ENCODE results near the gene MPV17L. TPM values are rescaled to one million over a fixed set of nuclear protein-coding genes. Genes with fewer than 3 reads are reported as not detected.
A peak's percentile ranks its signal among the peaks of the same experiment; 100 is the strongest.
"Not testable (repeated sequence)": the region's sequence is repeated elsewhere in the genome, so short reads cannot be mapped to it uniquely, and the experiment has no call there.

Gene MPV17L
- polyA plus RNA-seq, 2 of the 4 experiments (the other 2 are of a cell fraction): 3.7 to 5.8 TPM

DNA sequence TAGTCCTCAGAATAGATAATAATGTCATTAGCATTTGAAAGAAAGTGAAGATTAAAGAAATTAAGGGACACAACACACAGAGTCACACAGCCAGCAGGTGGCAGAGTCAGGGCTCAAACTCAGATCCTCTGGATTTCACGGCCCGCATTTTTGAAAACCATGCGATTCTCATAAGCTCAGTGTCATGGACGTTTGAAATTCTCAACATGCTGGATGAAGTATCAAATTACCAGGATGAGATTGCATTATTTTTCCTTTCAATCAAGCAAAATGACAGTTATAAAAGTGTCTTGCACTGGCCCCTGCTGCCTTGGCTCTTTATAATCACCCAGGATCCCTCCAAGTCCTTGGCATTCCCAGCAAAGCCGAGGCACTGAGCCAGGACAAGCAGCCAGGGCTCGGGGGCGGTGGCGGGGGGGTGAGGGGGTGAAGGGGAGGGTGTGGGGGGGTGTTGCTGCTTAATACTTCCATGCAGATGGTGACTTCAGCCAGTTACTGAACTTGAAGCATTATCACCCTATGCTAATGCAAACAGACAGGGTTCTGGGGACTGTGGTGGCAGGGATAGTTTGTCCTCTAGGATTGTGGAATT lies 32.2 kb downstream of the MPV17L start (continued):
- peak; percentile 30; the same call in 1 of the 2 replicates for TF ChIP-seq MYC (IDR thresholded peaks at IDR 0.05; ENCODE audit: borderline replicate concordance, low read length)
- TF ChIP-seq, protein P1, sequence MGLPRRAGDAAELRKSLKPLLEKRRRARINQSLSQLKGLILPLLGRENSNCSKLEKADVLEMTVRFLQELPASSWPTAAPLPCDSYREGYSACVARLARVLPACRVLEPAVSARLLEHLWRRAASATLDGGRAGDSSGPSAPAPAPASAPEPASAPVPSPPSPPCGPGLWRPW (IDR thresholded peaks at IDR 0.05): no peak
- TF ChIP-seq EHMT2 (IDR thresholded peaks at IDR 0.05; ENCODE audit: low read depth): no peak
- no peak for TF ChIP-seq KDM5A (IDR thresholded peaks at IDR 0.05)
- no peak for TF ChIP-seq RNF2 (IDR thresholded peaks at IDR 0.05; ENCODE audit: borderline replicate concordance, low read depth)
- no peak for TF ChIP-seq POLR2AphosphoS2 (conservative IDR thresholded peaks at IDR 0.05; ENCODE audit: low read length)
- no peak for TF ChIP-seq HOXA7 (CRISPR knock-in tag; IDR thresholded peaks at IDR 0.05)
- TF ChIP-seq MAFK (IDR thresholded peaks at IDR 0.05; ENCODE audit: partially characterized antibody): peak; percentile 52
- no peak for TF ChIP-seq CHD2 (IDR thresholded peaks at IDR 0.05; ENCODE audit: low read length, partially characterized antibody)
- no peak for TF ChIP-seq GATA3 (IDR thresholded peaks at IDR 0.05; ENCODE audit: borderline replicate concordance)
- TF ChIP-seq, protein P2, sequence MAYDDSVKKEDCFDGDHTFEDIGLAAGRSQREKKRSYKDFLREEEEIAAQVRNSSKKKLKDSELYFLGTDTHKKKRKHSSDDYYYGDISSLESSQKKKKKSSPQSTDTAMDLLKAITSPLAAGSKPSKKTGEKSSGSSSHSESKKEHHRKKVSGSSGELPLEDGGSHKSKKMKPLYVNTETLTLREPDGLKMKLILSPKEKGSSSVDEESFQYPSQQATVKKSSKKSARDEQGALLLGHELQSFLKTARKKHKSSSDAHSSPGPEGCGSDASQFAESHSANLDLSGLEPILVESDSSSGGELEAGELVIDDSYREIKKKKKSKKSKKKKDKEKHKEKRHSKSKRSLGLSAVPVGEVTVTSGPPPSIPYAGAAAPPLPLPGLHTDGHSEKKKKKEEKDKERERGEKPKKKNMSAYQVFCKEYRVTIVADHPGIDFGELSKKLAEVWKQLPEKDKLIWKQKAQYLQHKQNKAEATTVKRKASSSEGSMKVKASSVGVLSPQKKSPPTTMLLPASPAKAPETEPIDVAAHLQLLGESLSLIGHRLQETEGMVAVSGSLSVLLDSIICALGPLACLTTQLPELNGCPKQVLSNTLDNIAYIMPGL (CRISPR knock-in tag; IDR thresholded peaks at IDR 0.05; ENCODE audit: borderline replicate concordance): no peak
- no peak for TF ChIP-seq JUNB (IDR thresholded peaks at IDR 0.05)

DNA sequence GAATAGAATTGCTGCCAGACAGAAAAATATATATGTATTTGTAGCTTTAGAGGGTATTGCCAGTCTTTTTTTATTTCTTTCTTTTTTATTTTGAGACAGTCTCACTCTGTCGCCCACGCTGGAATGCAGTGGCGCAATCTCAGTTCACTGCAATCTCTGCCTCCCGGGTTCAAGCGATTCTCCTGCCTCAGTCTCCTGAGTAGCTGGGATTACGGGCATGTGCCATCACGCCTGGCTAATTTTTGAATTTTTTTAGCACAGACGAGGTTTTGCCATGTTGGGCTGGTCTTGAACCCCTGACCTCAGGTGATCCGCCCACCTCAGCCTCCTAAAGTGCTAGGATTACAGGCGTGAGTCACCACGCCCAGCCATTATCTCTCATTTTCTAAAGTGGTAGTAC lies 35.3 kb downstream of the MPV17L start:
- not testable (repeated sequence) for H3K4me3 ChIP-seq; H3K4me2 ChIP-seq; H3K9me3 ChIP-seq; DNase-seq (ENCODE audit: low read depth in 1 of 2, low spot score in 1 of 2); ATAC-seq; FAIRE-seq; H3K27ac ChIP-seq
- ChIA-PET CTCF (interaction anchor here (12.8 kb wide), 1 partner anchor 120 kb away, joined by 112 read pairs; no protein-coding TSS in a partner anchor), POLR2A (interaction anchor here (0.7 kb wide), 1 partner anchor 36 kb away, joined by 5 read pairs; the partner anchor contains the start of gene MPV17L)
- WGBS (ENCODE audit: missing lambda C conversion rate): 83% methylated on average over 11 of the region's 11 CpGs
- H3K4me1 ChIP-seq: peaks cover 12% of the 10 kb centered on the region

DNA sequence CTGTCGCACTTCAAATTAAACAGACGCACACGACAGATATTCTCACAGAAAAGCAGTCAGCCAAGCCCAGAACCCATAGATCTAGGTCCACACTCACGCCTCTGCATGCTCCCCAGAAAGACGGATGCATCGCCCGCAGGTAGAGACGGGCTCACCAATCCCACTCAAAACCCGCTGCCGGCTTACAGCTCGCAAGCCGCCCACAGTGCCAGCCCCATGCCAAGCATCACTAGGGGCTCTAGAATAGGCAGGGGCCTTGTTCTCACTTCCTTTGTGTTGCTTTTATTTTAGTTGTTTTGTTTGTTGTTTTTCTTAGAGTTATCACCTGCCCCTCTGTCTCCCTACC lies 38.5 kb downstream of the MPV17L start:
- Histone ChIP-seq H3K27ac (no peak overlapping the region; a peak in 1 of 6 replicates), H3K4me3 (peak overlapping the region; percentile 73; the same call in 2 of the 3 replicates), H3K9me3 (no peaks in the 10 kb centered on the region), H3K4me2 (no peak overlapping the region), H3K4me1 (peaks cover 33% of the 10 kb centered on the region)
- TF ChIP-seq CHD4 (IDR thresholded peaks at IDR 0.05; ENCODE audit: borderline replicate concordance): no peak
- TF ChIP-seq, protein P3, sequence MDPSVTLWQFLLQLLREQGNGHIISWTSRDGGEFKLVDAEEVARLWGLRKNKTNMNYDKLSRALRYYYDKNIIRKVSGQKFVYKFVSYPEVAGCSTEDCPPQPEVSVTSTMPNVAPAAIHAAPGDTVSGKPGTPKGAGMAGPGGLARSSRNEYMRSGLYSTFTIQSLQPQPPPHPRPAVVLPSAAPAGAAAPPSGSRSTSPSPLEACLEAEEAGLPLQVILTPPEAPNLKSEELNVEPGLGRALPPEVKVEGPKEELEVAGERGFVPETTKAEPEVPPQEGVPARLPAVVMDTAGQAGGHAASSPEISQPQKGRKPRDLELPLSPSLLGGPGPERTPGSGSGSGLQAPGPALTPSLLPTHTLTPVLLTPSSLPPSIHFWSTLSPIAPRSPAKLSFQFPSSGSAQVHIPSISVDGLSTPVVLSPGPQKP (IDR thresholded peaks at IDR 0.05; ENCODE audit: low read depth, low read length): no peak
- no peak for TF ChIP-seq SMC3 (IDR thresholded peaks at IDR 0.05)
- TF ChIP-seq FOSL2 (IDR thresholded peaks at IDR 0.05): no peak
- TF ChIP-seq FOSL2 (CRISPR knock-in tag; IDR thresholded peaks at IDR 0.05): no peak
- no peak for TF ChIP-seq EHMT2 (IDR thresholded peaks at IDR 0.05; ENCODE audit: low read depth)
- no peak for TF ChIP-seq EP300 (IDR thresholded peaks at IDR 0.05)
- no peak for TF ChIP-seq HEYL (CRISPR knock-in tag; IDR thresholded peaks at IDR 0.05)
- TF ChIP-seq GATA3 (IDR thresholded peaks at IDR 0.05; ENCODE audit: borderline replicate concordance): no peak
- TF ChIP-seq, protein P4, sequence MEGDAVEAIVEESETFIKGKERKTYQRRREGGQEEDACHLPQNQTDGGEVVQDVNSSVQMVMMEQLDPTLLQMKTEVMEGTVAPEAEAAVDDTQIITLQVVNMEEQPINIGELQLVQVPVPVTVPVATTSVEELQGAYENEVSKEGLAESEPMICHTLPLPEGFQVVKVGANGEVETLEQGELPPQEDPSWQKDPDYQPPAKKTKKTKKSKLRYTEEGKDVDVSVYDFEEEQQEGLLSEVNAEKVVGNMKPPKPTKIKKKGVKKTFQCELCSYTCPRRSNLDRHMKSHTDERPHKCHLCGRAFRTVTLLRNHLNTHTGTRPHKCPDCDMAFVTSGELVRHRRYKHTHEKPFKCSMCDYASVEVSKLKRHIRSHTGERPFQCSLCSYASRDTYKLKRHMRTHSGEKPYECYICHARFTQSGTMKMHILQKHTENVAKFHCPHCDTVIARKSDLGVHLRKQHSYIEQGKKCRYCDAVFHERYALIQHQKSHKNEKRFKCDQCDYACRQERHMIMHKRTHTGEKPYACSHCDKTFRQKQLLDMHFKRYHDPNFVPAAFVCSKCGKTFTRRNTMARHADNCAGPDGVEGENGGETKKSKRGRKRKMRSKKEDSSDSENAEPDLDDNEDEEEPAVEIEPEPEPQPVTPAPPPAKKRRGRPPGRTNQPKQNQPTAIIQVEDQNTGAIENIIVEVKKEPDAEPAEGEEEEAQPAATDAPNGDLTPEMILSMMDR (IDR thresholded peaks at IDR 0.05): no peak
- TF ChIP-seq MAFK (IDR thresholded peaks at IDR 0.05; ENCODE audit: partially characterized antibody): no peak
- TF ChIP-seq CEBPB (IDR thresholded peaks at IDR 0.05): no peak
- no peak for TF ChIP-seq CHD2 (IDR thresholded peaks at IDR 0.05; ENCODE audit: low read length, partially characterized antibody)
- TF ChIP-seq MYC (IDR thresholded peaks at IDR 0.05; ENCODE audit: borderline replicate concordance, low read length): no peak
- no peak for TF ChIP-seq KDM5A (IDR thresholded peaks at IDR 0.05)
- TF ChIP-seq ZC3H11A (IDR thresholded peaks at IDR 0.05): no peak
- no peak for TF ChIP-seq PHF8 (IDR thresholded peaks at IDR 0.05; ENCODE audit: borderline replicate concordance, low read depth)
- TF ChIP-seq ESRRA (IDR thresholded peaks at IDR 0.05; ENCODE audit: borderline replicate concordance, low read length): no peak
- TF ChIP-seq ZFP36 (IDR thresholded peaks at IDR 0.05; ENCODE audit: borderline replicate concordance, partially characterized antibody): no peak
- no peak for TF ChIP-seq CBX2 (IDR thresholded peaks at IDR 0.05; ENCODE audit: borderline replicate concordance, low read depth)
- DNase-seq (ENCODE audit: low read depth in 1 of 2, low spot score in 1 of 2): no peak
- CTCF ChIA-PET: interaction anchor here (1.2 to 12.8 kb wide), 2 partner anchors 101 to 117 kb away, joined by 3 to 112 read pairs; no protein-coding TSS in a partner anchor
- WGBS (ENCODE audit: missing lambda C conversion rate): 70% methylated on average over 12 of the region's 12 CpGs
- no peak; a peak in 1 of 6 replicates for ATAC-seq
- POLR2A ChIA-PET: interaction anchor here (1.1 kb wide), 1 partner anchor 10 kb away, joined by 3 read pairs; no protein-coding TSS in a partner anchor
- no peak for FAIRE-seq

Data from A549 (cell line).